GF-D8 (cell line): ENCODE results near the gene USP16.

Source experiments
- DNase-seq: peaks from one replicate; lab custom pipeline; 2025; lab: John Stamatoyannopoulos, UW

Gene USP16

DNA sequence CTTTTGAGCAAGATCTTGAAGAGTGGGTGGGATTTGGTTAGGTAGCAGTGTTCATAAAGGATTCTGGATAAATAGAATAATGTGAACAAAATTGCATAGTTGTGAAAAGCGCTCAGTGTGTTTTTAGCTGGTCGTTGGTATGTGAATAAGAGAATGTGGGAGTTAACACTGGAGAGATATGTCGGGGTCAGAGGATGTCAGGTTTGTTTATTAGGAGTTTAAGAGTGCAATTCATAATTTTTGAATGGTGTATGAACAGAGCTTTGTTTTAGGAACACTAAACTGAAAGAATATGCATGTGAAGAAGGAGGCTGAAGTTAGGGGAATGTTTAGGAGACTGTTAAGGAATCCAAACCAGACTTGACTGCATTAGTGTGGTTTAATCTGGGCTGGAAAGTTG, 9.4 kb downstream of the USP16 start:
- no peak for DNase-seq

DNA sequence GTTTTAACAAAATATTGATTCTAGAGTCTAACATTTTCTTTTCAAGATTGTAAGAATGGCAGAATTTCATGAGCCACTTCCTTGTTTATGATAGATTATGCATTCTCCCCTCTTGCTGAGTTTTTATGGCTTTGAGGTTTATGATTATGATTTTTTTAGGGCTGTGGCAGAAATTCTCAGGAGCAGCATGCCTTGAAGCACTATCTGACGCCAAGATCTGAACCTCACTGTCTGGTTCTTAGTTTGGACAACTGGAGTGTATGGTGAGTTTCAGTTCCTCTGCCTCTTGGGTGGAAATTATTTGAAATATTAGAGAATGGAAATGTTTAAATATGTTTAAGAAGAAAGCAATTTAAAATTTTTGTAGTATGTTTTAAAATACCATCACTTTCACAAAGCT, 10.2 kb downstream of the USP16 start:
- no peak for DNase-seq

DNA sequence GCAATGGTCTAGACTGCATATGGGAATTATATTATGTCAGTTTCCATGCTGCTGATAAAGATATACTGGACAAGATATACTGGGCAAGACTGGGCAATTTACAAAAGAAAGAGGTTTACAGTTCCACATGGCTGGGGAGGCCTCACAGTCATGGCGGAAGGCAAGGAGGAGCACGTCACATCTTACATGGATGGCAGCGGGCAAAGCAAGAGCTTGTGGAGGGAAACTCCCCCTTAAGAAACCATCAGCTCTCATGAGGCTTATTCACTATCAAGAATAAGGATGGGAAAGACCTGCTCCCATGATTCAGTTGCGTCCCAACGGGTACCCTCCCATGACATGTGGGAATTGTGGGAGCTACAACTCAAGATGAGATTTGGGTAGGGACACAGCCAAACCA, 27.8 kb downstream of the USP16 start:
- no peak for DNase-seq

DNA sequence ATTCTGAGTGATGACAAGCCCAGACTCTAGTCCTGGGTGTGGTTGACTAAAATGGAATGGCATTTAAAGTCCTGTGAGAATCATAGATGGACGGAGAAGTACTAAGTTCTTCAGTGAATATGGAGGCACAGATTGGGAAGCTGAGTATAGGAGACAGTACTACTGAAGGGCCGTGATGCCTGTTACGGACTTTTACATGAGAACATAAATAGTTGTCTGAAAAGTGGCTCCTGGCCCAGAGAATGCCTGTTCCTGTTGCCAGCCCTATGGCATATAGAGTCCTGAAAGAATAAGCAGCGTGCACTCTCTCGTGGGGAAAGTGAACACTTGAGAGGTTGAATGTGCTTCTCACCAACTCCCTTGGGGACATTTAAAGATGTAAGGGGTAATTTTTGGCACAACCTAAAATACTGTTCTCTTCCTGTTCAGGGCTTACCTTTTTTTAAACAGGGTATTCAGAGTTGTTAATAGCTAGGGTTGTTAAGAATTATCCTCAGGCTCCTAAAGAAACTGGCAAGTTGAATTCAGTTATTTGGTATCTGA, 28.6 kb downstream of the USP16 start:
- DNase-seq, result no peak

DNA sequence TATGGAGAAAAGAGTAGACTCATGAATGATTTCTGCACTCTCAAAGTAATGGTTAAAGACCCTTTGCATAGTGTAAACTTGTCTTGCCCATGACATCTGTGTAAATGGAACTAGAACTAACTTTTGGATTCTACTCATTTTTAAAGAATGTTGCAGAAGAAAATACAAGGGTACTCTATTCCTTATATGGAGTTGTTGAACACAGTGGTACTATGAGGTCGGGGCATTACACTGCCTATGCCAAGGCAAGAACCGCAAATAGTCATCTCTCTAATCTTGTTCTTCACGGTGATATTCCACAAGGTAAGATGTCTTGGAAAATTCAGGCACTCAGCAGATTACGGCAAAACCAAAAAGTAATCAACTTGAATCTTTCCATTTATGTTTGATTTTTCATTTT, 29.2 kb downstream of the USP16 start:
- no peak for DNase-seq

DNA sequence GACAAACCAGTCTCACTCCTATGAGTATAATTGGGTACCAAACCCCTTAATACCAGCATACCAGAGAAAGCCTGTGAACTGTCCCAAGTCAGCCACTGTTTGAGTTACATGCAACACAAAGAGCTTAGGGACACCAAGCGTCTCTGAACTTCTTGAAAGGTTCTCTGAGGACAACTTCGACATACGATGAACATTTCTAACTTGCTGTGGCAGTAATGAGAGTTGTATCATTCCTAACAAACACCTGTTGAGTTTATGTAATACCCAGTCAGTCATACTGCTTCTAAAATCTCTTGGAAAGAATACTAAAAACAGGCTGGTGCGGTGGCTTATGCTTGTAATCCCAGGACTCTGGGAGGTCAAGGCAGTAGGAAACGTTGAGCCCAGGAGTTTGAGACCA, 30.6 kb downstream of the USP16 start:
- no peak for DNase-seq

DNA sequence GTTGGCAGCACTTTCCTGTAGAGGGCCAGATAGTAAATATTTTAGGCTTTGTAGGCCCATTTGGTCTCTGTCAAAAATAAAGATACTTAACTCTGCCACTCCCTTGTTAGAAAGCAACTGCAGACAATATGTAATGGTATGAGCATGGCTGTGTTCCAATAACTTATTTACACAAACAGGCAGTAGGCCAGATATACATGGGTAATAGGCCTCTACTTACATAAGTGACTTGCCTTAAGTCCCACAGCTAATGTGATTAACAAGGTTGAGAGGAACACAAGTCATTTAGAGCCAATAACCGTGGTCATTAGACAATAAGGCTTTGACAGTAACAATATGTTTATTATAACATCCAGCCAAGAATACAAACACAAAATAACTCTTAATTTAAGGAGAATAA, 31.5 kb downstream of the USP16 start:
- DNase-seq, result no peak

DNA sequence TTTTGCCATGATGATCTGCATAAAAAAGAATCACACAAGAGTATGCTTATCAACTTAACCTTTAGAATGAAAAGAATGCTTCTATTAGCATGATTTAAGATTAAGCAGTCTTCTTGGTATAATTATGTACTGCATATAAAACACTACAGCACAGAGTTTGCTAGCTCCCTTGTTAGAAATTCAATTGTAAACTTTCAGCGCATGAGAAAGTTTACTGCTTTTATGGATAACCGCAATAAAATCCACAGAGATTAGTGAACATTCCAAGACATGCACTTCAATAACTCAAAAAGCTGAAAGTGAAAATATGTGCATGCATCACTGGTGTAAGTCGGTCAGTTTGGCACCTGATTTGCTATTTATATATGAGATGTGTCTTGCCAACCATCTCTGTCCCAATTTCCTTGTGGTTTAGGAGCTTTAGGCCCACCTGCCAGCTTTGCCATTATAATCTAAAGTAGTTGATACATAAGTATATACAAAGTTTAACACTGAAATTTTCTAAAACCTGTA, 32.1 kb downstream of the USP16 start:
- DNase-seq, result no peak

DNA sequence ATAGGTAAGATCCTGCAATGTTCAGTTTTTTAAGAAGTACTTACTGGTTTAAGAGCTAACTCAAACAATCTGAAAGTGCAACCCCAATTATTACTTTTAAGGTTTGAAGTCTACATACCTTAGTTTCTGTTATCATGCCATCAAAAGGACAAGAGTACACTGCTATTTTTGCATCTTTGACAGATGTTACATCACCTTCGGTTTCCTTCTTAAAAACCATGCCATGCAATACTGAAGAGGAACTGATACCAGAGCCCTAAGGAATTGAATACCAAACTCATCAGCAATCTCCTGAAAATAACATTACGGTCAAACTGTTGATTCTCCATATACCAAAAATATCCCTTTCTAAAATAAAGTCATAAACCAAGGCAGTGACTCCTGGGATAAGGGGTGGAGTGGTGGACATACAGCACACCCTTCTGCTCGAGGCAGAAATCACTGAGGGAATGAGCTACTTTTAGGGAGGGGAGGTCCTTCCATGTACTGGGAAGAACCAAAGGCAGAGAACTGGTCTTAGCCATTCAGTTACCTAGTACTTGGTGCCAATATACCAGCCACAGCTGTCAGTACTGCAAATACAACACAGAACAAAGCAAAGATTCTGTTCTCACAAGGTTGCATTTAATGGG, 40.5 kb downstream of the USP16 start:
- no peak for DNase-seq

DNA sequence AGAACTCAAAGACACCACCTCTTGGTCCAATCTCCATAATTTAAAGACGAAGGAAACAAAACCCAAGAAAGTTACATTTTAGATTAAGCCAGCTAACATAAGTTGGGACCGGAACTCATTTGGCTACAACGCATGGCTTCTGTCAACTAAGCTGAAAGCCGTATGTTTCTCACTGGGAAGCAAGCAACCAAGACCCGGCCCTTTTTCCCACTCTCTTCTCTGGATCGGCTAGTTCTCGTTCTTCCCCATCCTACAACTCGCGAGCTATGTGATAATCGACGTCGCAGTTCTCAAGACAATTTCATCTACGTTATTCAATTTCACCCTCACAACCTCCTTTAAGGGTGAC, 48.4 kb downstream of the USP16 start:
- no peak for DNase-seq

DNA sequence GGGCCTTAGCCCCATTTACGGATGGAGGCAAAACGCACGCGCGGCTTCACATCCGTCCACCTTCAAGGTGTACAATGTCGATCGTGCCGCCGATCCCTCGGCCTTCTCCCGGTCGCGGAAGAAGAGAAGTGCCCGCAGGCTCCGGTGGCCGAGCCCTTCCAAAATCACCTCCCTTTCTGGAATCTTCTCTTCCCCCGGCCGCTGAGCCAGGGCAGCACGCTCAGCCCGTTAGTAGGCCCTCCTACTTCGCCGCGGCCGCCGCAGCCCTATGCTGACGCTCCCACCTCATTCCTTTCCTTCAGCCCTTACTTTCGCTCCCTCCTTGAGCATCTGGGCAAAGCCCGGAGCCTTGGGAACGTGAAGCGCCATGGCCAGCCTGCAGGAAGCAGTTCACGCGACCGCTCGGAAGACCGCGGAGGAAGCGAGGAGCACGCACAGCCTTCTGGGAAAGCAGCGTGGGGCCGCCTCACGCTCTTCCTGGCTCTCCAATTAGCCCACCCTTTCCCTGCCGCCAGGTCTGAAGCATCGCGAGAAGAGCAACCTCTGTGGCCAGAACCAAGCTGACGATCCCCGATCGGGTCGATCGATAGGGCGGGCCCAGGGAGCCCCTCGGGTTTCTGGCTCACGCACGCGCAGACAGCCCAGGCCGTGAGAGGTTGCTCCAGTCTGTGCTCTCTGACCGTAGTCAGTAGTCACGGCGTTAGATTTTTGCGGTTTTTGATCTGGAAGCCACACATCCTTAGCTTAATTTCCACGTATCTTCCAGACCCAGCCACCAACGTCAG, 48.9 kb downstream of the USP16 start, which contains the start of gene CCT8:
CCT8 (minus strand) TSS at position 427 of the 785 bp plus-strand sequence; CDS start at position 369, 58 bp downstream.
- peak; percentile 99 for DNase-seq

DNA sequence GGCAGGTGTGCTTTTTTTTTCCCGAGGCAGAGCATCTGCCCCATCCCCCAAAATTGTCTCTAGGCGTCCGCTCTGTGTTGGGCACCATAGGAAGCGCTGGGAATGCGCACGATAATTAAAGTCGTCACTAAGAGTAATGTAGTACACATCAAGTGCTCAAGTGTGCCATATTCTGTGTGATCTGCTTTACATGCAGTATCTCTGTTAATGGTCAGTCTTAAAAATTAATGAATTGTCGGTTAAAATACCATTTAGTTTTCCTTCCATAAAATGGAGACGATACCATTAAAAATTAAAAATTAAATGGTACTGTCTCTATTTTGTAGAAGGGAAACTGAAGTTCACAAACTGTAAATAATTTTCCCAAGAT, 49.5 kb downstream of the USP16 start:
- DNase-seq, result no peak

DNA sequence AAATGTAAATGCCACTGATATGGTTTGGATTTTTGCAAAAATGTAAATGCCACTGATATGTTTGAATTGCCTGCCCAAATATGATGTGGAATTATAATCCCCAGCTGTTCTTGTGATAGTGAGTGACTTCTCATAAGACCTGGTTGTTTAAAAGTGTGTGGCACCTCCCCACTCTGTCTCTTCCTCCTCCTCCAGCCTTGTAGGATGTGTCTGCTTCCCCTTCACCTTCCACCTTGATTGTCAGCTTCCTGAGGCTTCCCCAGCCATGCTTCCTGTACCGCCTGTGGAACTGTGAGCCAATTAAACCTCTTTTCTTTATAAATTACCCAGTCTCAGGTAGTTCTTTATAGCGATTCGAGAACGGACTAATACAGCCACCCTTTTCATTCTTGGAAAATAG, 50.3 kb downstream of the USP16 start:
- peak; percentile 43 for DNase-seq

DNA sequence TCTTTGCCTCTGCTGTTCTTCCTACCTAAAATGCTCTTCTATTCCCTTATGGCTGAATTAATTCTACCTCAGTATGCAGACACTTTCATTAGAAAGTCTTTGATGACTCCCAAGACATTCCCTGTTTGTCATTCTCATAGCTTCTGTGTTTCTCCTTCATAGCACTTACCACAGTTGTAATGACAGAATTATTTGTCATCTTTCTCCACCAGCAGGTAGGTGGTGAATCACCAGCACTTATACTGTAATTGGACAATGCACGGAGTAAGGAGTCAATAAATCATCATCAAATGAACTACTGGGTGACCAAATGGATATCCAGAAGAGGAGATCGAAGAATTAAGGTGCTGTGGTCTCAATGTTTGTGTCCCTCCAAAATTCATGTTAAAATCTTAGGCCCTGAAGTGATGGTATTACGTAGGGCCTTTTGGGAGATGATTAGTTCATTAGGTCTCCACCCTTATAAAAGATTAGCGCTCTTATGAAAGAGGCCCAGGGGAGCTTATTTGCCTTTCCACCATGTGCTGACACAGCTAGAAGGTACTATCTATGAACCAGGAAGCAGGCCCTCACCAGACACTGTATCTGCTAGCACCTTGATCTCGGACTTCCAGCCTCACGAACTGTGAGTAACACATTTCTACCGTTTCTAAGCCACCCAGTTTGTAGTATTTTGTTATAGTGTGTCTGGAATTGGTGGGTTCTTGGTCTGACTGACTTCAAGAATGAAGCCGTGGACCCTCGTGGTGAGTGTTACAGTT, 51.4 kb downstream of the USP16 start:
- peak; percentile 53 for DNase-seq

DNA sequence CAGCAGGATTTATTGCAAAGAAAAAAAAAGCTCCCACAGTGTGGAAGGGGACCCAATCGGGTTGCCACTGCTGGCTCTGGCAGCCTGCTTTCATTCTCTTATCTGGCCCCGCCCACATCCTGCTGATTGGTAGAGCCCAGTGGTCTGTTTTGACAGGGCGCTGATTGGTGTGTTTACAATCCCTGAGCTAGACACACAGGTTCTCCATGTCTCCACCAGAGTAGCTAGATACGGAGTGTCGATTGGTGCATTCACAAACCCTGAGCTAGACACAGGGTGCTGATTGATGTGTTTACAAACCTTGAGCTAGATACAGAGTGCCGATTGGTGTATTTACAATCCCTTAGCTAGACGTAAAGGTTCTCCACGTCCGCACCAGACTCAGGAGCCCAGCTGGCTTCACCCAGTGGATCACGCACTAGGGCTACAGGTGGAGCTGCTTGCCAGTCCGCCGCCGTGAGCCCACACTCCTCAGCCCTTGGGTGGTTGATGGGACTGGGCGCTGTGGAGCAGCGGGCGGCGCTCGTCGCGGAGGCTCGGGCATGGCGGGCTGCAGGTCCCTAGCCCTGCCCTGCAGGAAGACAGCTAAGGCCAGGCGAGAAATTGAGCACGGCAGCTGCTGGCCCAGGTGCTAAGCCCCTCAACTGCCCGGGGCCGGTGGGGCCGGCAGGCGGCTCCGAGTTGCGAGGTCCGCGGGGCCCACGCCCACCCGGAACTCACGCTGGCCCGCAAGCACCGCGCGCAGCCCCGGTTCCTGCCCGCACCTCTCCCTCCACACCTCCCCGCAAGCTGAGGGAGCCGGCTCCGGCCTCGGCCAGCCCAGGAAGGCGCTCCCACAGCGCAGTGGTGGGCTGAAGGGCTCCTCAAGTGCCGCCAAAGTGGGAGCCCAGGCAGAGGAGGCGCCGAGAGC, 52.5 kb downstream of the USP16 start:
- peak; percentile 93 for DNase-seq

DNA sequence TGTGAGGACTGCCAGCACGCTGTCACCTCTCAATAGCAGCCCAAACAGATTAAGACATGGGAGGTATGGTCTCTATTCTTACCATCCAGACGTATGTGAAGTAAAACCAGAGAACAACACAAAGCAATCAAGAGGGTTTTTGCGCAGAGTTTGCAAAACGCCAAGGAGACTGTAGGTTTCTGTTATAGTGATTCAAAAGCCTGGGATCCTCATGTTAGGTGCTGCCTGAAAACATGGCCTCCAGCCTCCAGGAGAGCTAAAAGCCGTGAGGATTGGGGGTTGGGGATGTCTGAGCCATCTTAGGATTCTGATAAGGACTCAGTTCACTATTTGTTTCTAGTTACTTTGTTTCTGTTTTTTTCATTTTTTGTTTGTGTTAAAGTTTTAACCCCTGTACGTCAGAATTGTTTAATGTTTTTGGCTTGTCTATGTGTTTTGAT, 53.2 kb downstream of the USP16 start:
- DNase-seq, result peak; percentile 25

DNA sequence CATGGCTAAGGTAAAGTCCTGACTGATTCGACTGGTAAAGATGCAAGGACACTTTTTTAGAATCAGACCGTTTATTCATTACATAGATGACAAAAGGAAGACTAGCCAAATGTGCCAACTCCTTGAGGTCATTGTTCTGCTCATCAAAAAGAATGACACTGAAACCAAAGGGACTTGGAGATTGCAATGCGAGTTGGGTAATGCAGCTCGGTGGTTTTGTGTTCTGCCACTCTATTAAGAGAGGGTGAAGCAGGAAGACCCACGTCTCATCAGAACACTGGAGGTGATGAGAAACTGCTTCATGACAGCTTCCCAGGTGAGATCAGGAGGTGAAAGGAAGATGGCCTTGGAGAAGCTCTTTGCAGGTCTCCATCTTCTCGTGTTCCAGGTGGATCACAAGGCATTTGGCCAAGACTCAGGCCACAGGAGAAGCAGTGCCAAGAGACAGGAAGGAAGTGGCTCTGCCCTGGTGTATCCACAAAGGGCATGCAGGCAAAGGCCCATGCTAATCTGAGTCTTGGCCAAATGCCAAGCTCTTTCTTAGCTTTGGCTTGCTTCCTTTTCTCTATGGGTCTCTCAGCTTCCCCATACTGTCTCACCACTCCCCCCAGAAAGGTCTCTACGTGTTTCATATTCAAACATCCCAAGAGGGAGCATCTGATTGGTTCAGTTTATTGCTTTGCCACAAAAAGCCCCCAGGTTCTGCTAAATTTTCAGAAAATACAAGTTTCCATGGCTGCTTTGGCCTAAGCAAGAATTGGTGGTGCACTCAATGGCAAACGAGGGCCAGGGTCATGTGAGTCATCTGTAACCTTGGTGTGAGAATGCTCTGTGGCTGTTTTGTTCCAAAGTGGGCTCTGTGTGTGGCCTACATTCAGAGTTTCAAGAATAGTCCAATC, 54.6 kb downstream of the USP16 start:
- DNase-seq, result peak; percentile 94

DNA sequence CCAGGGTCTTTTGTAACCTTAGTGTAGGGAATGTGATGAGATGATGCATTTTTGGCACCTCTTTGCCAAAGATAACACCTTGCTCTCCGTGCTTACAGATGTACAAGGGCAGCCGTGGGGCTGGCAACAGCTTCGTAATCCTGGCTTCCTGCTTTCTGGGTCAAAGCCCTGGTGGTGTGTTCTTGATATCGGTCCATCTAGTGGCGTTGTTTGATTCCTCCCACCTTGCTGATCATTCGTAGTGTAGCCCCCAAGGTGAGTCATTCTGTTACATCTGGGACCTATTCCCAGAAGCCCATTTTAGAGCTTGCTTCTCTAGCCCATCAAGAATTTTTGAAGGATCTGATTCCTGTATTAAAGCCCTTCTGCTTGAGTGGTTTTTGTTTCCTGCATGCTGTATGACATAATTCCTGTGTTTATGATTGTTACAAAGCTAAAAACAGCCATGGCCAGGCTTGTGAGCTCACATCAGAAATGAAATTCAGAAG, 56.0 kb downstream of the USP16 start:
- DNase-seq, result peak; percentile 34

DNA sequence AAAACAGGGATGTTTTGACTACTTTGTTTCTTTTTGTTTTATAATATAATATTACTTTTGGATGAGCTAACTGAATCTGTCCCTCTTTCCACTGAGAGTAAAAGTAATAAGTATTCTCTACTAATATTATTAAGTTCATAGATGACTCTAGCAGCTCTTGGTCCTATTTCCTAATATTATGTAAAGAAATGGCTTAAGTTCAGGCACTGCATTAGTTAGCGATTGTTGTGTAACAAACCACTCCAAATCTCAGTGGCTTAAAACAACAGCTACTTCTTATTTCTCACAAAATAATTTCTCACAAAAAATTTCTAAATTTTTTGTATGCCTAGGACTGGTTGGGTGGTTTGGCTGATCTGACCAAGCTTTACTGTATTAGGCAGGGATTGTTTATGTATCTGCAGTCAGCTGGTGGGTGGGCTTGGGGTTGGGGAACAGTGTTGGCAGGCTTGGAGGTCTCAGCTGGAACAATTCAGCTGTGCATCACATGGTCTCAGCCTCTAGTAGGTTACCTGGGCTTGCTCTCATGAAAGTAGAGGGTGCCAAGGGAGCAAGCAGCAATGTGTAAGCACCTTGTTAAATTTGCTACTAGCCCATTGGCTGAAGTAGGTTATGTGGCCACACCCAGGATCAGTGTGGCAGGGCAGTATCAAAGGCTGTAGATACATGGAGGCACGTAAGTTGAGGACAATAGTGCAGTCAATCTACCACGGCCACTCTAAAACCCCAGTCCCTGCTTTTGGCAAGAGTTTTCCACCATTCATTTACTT, 57.8 kb downstream of the USP16 start:
- no peak for DNase-seq
